Body of pancreas (tissue), 4 donors: ENCODE measurements around the gene BRD3.

ENCODE experiments used
- CTCF ChIP-seq, 7 experiments: fragments of 450-650 bp in 4 of 7; fragments of 200-600 bp in 3 of 7; sonication (generic) in 3 of 7; IDR thresholded peaks; one replicate each; pipeline ENCODE4 v1.5.1; 2016 to 2019; ENCODE audit warnings: antibody characterized with exemption in 7 of 7
- POLR2A ChIP-seq, 3 donors: fragments of 450-650 bp; IDR thresholded peaks; one replicate each; pipeline ENCODE4 v1.6.1; 2016; ENCODE audit warnings: antibody characterized with exemption in 3 of 3, mild to moderate bottlenecking in 2 of 3

DNA sequence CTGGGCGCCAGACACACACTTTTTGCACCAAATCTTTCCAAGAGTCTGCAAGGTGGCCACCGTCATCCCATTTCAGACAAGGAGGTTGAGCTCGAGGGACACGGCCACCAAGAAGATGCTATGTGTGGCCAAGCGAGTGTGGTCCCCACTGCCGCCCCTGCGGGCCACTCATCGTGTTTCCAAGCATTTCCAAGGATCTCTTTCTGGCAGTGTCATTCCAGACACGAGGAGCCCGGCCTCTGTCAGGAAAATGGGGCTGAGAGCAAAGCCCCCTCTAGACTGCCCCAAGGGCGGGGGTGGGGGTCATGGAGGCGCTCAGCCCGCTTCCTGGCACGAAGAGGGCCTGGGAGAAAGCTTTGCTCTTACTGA, 86.3 kb downstream of the BRD3 start:
- TF ChIP-seq CTCF (IDR thresholded peaks at IDR 0.05) (no peak), POLR2A (IDR thresholded peaks at IDR 0.05) (no peak)
